B cell (primary cell): ENCODE results near the gene KLK13. TPM values are rescaled to one million over a fixed set of nuclear protein-coding genes. Genes with fewer than 3 reads are reported as not detected.

Experiments used
- ATAC-seq: fragments of 200-7000 bp; cut with Tn5 transposase; one replicate; pipeline ENCODE4 v1.10.0; 2021; ENCODE audit warnings: low read depth, mild to moderate bottlenecking, moderate number of reproducible peaks, moderate library complexity
- CTCF ChIA-PET: fragments of 350-600 bp; sonication (Branson Sonifier 250); formaldehyde crosslinking; loops from one replicate; lab custom pipeline; 2021; ENCODE audit warnings: antibody characterized with exemption, inconsistent platforms; lab: Charles Lee
- POLR2A ChIA-PET: fragments of 350-600 bp; sonication (Branson Sonifier 250); formaldehyde crosslinking; loops from one replicate; lab custom pipeline; 2021; ENCODE audit warnings: antibody characterized with exemption; lab: Charles Lee
- DNase-seq: peaks from one replicate; pipeline ENCODE4 v3.0.0; 2013
- H2AFZ ChIP-seq: 2 replicates; pipeline ENCODE4 v1.6.1; 2012; ENCODE audit warnings: mild to moderate bottlenecking, low read depth, low read length; ENCODE audit not compliant: insufficient read depth, poor library complexity, severe bottlenecking
- H3K27ac ChIP-seq, 2 donors: 1 replicate in 1 of 2; 2 replicates in 1 of 2; pipeline ENCODE4 v1.5.1; 2012 to 2013; ENCODE audit warnings: low read length in 2 of 2, mild to moderate bottlenecking in 2 of 2, moderate library complexity in 1 of 2
- H3K27me3 ChIP-seq, 4 experiments: fragments of 200-600 bp in 1 of 4; sonication (generic) in 1 of 4; replicated peaks in 1 of 4; 1 replicate in 2 of 4; 2 replicates in 2 of 4; pipeline versions ENCODE4 v1.6.1 to v1.7.0; 2013 to 2016; ENCODE audit warnings: low read length in 3 of 4, mild to moderate bottlenecking in 2 of 4, mixed read lengths in 1 of 4, moderate library complexity in 1 of 4; ENCODE audit not compliant: insufficient read depth in 4 of 4, control insufficient read depth in 3 of 4; ENCODE audit errors: control extremely low read depth in 1 of 4
- H3K36me3 ChIP-seq, 2 experiments: replicated peaks in 1 of 2; 1 replicate in 1 of 2; 2 replicates in 1 of 2; pipeline versions ENCODE4 v1.6.1 to v1.7.1; 2013; ENCODE audit warnings: low read length in 1 of 2; ENCODE audit not compliant: insufficient read depth in 2 of 2, control insufficient read depth in 1 of 2; ENCODE audit errors: control extremely low read depth in 1 of 2, extremely low read depth in 1 of 2
- H3K4me1 ChIP-seq, 2 donors: fragments of 200-600 bp in 1 of 2; sonication (generic) in 1 of 2; 1 replicate in 1 of 2; 2 replicates in 1 of 2; pipeline versions ENCODE4 v1.5.1 to v1.6.1; 2013 to 2017; ENCODE audit warnings: low read length in 2 of 2; ENCODE audit not compliant: control insufficient read depth in 2 of 2, insufficient read depth in 2 of 2
- H3K4me2 ChIP-seq: replicated peaks from 2 replicates; pipeline ENCODE3; 2012; ENCODE audit warnings: mild to moderate bottlenecking, low read depth, low read length; ENCODE audit not compliant: poor library complexity, severe bottlenecking
- H3K4me3 ChIP-seq, 5 experiments: fragments of 200-600 bp in 1 of 5; sonication (generic) in 1 of 5; 1 replicate in 3 of 5; 2 replicates in 2 of 5; pipeline versions ENCODE4 v1.5.1 to v1.7.0; 2011 to 2016; ENCODE audit warnings: low read length in 4 of 5, mild to moderate bottlenecking in 4 of 5, low read depth in 2 of 5, control low read depth in 1 of 5, moderate library complexity in 1 of 5; ENCODE audit not compliant: insufficient read depth in 1 of 5; ENCODE audit errors: control extremely low read depth in 1 of 5, extremely low read depth in 1 of 5
- H3K79me2 ChIP-seq: fragments of 200-600 bp; sonication (generic); one replicate; pipeline ENCODE4 v1.6.0; 2016; ENCODE audit warnings: low read length; ENCODE audit not compliant: control insufficient read depth, insufficient read depth
- H3K9ac ChIP-seq: fragments of 200-600 bp; sonication (generic); 2 replicates; pipeline ENCODE4 v1.6.1; 2017; ENCODE audit warnings: mild to moderate bottlenecking, low read length, moderate library complexity
- H3K9me3 ChIP-seq, 3 donors: one replicate each; pipeline versions ENCODE4 v1.6.1 to v1.7.1; 2013; ENCODE audit warnings: low read length in 2 of 3; ENCODE audit not compliant: control insufficient read depth in 2 of 3, insufficient read depth in 1 of 3; ENCODE audit errors: control extremely low read depth in 1 of 3
- H4K20me1 ChIP-seq: 2 replicates; pipeline ENCODE4 v1.6.0; 2012; ENCODE audit warnings: mild to moderate bottlenecking, low read length; ENCODE audit not compliant: insufficient read depth, control insufficient read depth, poor library complexity, severe bottlenecking
- H3K27ac Mint-ChIP-seq: one replicate; pipeline ENCODE4 v1.8.0; 2021; ENCODE audit warnings: mixed read lengths
- H3K27me3 Mint-ChIP-seq: one replicate; pipeline ENCODE4 v1.8.0; 2021; ENCODE audit warnings: mixed read lengths
- H3K4me1 Mint-ChIP-seq: one replicate; pipeline ENCODE4 v1.8.0; 2021; ENCODE audit warnings: mixed read lengths
- H3K4me3 Mint-ChIP-seq: one replicate; pipeline ENCODE4 v1.8.0; 2021; ENCODE audit warnings: mixed read lengths
- H3K9me3 Mint-ChIP-seq: one replicate; pipeline ENCODE4 v1.8.0; 2022; ENCODE audit warnings: mixed read lengths; ENCODE audit not compliant: insufficient read depth
- EZH2 ChIP-seq: IDR thresholded peaks from 2 replicates; pipeline ENCODE4 v1.6.1; 2012; ENCODE audit warnings: borderline replicate concordance, low read depth, mild to moderate bottlenecking, moderate library complexity, low read length; ENCODE audit not compliant: insufficient read depth, poor library complexity, severe bottlenecking
- WGBS: methylation state at CpG from one replicate; pipeline ENCODE4 v1.1.5; 2013; ENCODE audit warnings: missing lambda C conversion rate; ENCODE audit not compliant: insufficient coverage; 5-methylcytosine and 5-hydroxymethylcytosine counted together
- intact Hi-C: fragments of 100-400 bp; cut with micrococcal nuclease; formaldehyde crosslinking; loops from one replicate; pipeline ENCODE4 v1.10.0; 2022
- polyA plus RNA-seq: library from polyadenylated mRNA; depleted of rRNA; stranded (reverse); fragments of >200 nt; gene quantifications from 2 replicates; pipeline ENCODE4 v1.2.3, GENCODE V29; 2012
- total RNA-seq, 2 donors: library from RNA; stranded (reverse); fragments of 120-200 nt in 1 of 2; gene quantifications; 1 replicate in 1 of 2; 2 replicates in 1 of 2; pipeline versions ENCODE4 v1.2.3 to v1.2.4, GENCODE V29; 2013 to 2022
- TF ChIP-seq, protein P1 (sequence below): fragments of 200-600 bp; IDR thresholded peaks from one replicate; pipeline ENCODE4 v1.8.0; 2022; ENCODE audit warnings: antibody characterized with exemption, mild to moderate bottlenecking

KLK13 gene
- total and polyA plus RNA-seq, 2 donors (not counting 1 experiment from before 2014, with no cell fraction given): not detected

- H3K9me3 ChIP-seq: no peaks in the 10 kb centered on the region
- H3K36me3 ChIP-seq: no peaks in the 10 kb centered on the region
- peaks cover 11% of the 10 kb centered on the region for H3K27me3 Mint-ChIP-seq
- intact Hi-C loops: no loop called here
- no peak for TF ChIP-seq EZH2
- CTCF ChIA-PET: interaction anchor here (0.7 kb wide), 1 partner anchor 9 kb away, joined by 3 read pairs; no protein-coding TSS in a partner anchor
- no peak overlapping the region for H3K27ac ChIP-seq
- no peak overlapping the region for H2AFZ ChIP-seq
- H3K4me1 Mint-ChIP-seq: no peaks in the 10 kb centered on the region
- H3K4me2 ChIP-seq: no peak overlapping the region
- H3K27ac Mint-ChIP-seq: no peak overlapping the region
- H4K20me1 ChIP-seq: no peaks in the 10 kb centered on the region
- H3K4me1 ChIP-seq: no peaks in the 10 kb centered on the region
- H3K27me3 ChIP-seq: peaks cover 0 to 4% (median 0%) of the 10 kb centered on the region in 4 experiments
- DNase-seq (no peak), ATAC-seq (no peak)
- H3K9me3 Mint-ChIP-seq: no peaks in the 10 kb centered on the region
- WGBS: 13% methylated on average over 1 of the region's 4 CpGs
- no peak overlapping the region for H3K9ac ChIP-seq
- H3K4me3 ChIP-seq: no peak overlapping the region
- no peaks in the 10 kb centered on the region for H3K79me2 ChIP-seq
- H3K4me3 Mint-ChIP-seq: no peak overlapping the region
- POLR2A ChIA-PET: no interaction called here
These were observed 17.9 kb downstream of the KLK13 start for GRCh38 chr19:51047031-51047335.

DNA sequence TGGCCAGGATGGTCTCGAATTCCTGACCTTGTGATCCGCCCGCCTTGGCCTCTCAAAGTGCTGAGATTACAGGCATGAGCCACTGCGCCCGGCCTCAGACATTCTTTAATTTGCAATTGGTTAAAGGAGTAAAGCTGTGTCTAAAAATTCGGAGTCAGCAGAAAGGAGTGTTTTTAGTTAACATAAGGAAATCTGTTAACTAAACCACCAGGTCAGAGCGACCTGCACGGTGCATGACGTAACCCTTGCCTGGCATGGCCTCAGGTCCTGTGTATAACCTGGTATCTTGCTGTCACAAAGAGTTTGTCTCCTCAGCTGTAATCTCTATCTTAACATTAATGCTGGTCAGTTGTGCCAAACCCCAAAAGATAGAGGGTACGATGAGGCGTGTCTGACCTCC is 20.6 kb downstream of the KLK13 start:
- H3K79me2 ChIP-seq: no peaks in the 10 kb centered on the region
- ChIA-PET CTCF (no interaction called here), POLR2A (no interaction called here)
- H3K27ac Mint-ChIP-seq: no peak overlapping the region
- intact Hi-C loops: no loop called here
- DNase-seq: no peak
- no peak overlapping the region for H3K9ac ChIP-seq
- no peaks in the 10 kb centered on the region for H4K20me1 ChIP-seq
- WGBS: 98% methylated on average over 8 of the region's 11 CpGs
- no peaks in the 10 kb centered on the region for H3K4me1 Mint-ChIP-seq
- no peaks in the 10 kb centered on the region for H3K4me1 ChIP-seq
- no peak overlapping the region for H3K4me2 ChIP-seq
- no peak overlapping the region for H3K4me3 Mint-ChIP-seq
- H3K27me3 Mint-ChIP-seq: peaks cover 11% of the 10 kb centered on the region
- no peak overlapping the region for H3K27ac ChIP-seq
- no peak overlapping the region for H3K4me3 ChIP-seq
- no peaks in the 10 kb centered on the region for H3K36me3 ChIP-seq
- H3K9me3 ChIP-seq: no peaks in the 10 kb centered on the region
- peaks cover 2% of the 10 kb centered on the region for H3K9me3 Mint-ChIP-seq
- ATAC-seq: no peak
- no peaks in the 10 kb centered on the region for H3K27me3 ChIP-seq
- no peak for TF ChIP-seq EZH2
- TF ChIP-seq, protein P1, sequence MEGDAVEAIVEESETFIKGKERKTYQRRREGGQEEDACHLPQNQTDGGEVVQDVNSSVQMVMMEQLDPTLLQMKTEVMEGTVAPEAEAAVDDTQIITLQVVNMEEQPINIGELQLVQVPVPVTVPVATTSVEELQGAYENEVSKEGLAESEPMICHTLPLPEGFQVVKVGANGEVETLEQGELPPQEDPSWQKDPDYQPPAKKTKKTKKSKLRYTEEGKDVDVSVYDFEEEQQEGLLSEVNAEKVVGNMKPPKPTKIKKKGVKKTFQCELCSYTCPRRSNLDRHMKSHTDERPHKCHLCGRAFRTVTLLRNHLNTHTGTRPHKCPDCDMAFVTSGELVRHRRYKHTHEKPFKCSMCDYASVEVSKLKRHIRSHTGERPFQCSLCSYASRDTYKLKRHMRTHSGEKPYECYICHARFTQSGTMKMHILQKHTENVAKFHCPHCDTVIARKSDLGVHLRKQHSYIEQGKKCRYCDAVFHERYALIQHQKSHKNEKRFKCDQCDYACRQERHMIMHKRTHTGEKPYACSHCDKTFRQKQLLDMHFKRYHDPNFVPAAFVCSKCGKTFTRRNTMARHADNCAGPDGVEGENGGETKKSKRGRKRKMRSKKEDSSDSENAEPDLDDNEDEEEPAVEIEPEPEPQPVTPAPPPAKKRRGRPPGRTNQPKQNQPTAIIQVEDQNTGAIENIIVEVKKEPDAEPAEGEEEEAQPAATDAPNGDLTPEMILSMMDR: no peak
- no peak overlapping the region for H2AFZ ChIP-seq
